Measurements from ENCODE around the gene PRKCSH.
"Not testable (repeated sequence)": the region's sequence is repeated elsewhere in the genome, so short reads cannot be mapped to it uniquely, and the experiment has no call there.

The PRKCSH gene

GRCh38 chr19:11450570-11451326, 15.3 kb downstream of the PRKCSH start:
- in situ Hi-C loops (cut with HindIII; ENCODE audit: low sequenced_read_pairs): no loop called here

DNA sequence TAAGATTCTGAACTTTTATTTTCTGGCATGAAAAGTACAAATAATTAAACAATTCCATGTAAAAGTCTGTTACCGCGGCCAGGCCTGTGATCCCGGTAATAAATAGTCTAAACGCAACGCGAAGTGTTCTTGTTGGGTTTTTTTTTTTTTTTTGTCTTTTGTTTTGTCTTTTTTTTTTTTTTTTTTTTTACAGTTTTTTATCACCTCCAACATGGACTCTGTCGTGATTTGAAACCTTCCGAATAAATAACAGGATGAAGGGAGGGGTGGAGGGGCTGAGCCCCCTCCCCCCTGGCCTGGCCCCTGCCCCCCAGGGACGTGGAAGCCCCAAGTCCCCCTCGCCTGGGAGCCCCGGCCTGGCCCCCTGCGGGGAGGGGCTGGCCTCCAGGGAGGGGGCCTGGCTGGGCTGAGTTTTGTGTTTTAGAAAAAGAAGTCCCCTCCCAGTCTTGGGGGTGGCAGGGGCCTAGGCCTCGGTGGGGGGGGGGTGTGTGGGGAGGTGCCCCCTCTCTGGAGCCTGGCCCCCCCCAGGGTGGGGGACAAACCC, 16.0 kb downstream of the PRKCSH start:
- in situ Hi-C loops (cut with HindIII; ENCODE audit: low sequenced_read_pairs): no loop called here

DNA sequence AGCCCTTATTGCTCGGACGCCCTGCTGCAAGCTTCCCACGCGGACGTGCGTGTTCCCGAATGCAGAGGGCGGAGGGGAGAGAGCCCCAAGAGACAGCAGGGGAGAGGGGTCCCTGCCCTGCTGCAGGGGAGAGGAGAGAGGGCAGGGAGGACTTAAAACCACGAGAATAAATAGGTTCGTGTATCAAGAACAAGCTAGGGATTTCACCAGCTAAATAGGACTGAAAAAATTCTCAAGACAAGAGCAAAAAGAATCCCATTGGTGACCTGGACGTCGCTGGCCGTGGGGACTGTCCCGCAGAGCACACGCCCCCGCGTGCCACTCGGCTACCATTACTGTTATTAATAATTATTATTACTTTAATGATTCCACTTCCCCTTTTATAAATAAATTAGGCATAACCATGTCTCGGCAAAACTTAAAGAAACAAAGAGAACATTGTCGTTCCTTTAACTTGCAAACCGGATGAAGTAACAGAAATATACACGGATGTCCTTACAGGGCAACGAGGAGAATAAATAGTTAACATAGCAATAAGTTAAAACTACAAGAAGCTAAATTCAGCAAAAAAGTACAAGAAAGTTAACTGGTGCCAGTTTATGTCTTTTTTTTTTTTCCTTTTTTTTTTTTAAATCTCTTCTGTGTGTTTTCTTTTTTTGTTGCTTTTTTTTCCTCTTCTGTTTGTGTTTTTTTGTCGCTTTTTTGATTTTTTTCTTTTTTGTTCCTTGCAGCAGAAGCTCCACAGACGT, 16.6 kb downstream of the PRKCSH start:
- in situ Hi-C loops (cut with HindIII; ENCODE audit: low sequenced_read_pairs): no loop called here

DNA sequence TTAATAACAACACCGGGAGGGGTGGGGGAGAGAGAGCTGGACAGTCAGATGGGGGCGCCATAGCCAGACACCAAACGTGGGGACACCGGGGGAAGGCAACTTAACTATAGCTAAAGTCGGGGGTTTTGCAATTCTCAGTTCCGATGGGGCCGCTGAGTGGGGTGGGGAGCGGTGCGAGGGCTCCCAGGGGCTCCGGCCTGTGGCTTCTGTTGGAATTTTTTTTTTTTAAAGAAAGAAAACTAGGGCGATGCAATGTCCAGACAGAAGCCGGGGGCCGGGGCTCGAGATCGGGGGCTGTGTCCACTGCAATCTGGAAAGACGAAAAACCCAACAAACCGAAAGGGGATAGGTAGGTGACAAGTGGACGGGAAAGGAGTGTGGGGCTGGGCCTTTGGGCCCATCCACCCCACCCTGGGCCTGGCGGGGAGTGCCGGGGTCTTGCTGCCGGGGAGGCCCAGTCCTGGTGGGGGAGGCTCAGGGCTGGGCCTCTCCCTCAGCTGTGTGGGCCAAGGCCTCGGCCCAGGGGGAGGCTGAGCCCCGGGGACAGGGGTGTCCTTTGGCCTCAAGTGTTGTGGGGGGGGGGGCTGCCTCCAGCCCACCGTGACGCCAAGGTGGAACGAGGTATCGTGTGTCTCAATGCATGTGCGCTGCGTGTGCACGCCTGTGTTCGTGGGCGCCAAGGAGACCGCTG, 17.3 kb downstream of the PRKCSH start:
- in situ Hi-C loops (cut with HindIII; ENCODE audit: low sequenced_read_pairs): no loop called here

- in situ Hi-C loops (cut with HindIII; ENCODE audit: low sequenced_read_pairs): no loop called here
These were observed 18.3 kb downstream of the PRKCSH start for GRCh38 chr19:11453468-11454341.

- in situ Hi-C loops (cut with HindIII; ENCODE audit: low sequenced_read_pairs): not testable (repeated sequence)
These were observed 19.8 kb downstream of the PRKCSH start for GRCh38 chr19:11455233-11455554.

DNA sequence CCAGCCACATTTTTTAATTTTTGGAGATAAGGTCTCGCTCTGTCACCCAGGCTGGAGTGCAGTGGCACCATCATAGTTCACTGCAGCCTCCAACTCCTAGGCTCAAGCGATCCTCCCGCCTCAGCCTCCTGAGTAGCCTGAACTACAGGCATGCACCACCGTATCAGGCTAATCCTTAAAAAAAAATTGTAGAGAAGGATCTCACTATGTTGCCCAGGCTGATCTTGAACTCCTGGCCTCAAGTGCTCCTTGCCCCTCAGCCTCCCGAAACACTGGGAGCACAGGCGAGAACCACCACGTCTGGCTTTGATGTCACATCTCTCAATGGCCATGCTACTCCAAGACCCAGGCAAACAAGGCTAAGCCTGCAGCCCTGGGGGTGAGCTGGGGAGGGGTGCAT, 21.2 kb downstream of the PRKCSH start:
- in situ Hi-C loops (cut with HindIII; ENCODE audit: low sequenced_read_pairs): no loop called here

- in situ Hi-C loops (cut with HindIII; ENCODE audit: low sequenced_read_pairs): no loop called here
These were observed 21.7 kb downstream of the PRKCSH start for GRCh38 chr19:11457115-11457514.

DNA sequence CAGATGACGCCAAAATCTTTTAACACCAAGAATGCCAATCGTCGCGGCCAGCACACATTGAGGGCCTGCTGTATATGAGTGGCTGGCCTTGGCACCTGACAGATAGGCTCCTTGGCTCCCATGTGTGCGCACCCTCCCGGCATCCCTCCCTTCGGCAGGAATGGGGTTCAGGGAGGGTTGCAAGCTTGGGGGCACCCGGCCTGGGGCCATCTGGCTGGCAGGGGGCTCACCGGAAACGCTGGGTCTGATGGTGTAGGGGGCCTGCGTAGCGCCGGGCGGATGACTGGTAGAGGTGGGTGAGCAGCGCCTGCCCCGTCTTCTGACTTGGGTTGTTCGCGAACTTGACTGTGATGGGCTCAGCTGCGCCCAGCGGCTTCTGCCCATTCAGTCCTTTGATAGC, 22.4 kb downstream of the PRKCSH start:
- in situ Hi-C loops (cut with HindIII; ENCODE audit: low sequenced_read_pairs): no loop called here

GRCh38 chr19:11458236-11458900, 22.9 kb downstream of the PRKCSH start:
- in situ Hi-C loops (cut with HindIII; ENCODE audit: low sequenced_read_pairs): no loop called here

DNA sequence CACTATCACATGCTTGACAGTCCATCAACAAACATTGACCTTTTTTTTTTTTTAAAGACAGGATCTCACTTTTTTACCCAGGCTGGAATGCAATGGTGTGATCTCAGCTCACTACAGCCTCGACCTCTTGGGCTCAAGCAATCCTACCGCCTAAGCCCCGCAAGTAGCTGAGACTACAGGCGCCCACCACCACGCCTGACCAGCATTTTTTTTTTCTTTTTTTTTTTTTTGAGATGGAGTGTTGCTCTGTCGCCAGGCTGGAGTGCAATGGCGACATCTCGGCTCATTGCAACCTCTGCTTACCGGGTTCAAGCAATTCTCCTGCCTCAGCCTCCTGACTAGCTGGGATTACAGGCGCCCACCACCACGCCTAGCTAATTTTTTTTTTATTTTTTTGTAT, 23.5 kb downstream of the PRKCSH start:
- in situ Hi-C loops (cut with HindIII; ENCODE audit: low sequenced_read_pairs): not testable (repeated sequence)

DNA sequence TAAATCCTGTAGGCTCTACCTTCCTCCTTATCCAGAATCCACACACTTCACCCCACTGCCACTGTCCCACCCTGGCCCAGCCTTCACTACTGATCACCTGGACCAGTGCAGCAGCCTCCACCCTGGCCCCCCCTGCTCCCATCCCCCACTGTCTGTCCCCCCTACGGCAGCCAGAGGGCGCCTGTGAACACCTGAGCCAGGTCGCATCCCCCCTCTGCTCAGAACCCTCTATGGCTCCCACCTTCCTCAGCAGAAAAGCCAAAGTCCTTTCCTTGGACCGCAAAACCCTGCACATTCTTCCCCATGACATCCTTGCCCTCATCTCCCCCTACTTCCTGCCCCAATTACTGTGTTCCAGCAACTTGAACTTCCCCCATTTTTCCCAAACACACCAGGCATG, 24.8 kb downstream of the PRKCSH start:
- in situ Hi-C loops (cut with HindIII; ENCODE audit: low sequenced_read_pairs): no loop called here

GRCh38 chr19:11461453-11461852, 26.0 kb downstream of the PRKCSH start:
- in situ Hi-C loops (cut with HindIII; ENCODE audit: low sequenced_read_pairs): no loop called here

- in situ Hi-C loops (cut with HindIII; ENCODE audit: low sequenced_read_pairs): no loop called here
These were observed 28.0 kb downstream of the PRKCSH start for GRCh38 chr19:11463391-11463790.

DNA sequence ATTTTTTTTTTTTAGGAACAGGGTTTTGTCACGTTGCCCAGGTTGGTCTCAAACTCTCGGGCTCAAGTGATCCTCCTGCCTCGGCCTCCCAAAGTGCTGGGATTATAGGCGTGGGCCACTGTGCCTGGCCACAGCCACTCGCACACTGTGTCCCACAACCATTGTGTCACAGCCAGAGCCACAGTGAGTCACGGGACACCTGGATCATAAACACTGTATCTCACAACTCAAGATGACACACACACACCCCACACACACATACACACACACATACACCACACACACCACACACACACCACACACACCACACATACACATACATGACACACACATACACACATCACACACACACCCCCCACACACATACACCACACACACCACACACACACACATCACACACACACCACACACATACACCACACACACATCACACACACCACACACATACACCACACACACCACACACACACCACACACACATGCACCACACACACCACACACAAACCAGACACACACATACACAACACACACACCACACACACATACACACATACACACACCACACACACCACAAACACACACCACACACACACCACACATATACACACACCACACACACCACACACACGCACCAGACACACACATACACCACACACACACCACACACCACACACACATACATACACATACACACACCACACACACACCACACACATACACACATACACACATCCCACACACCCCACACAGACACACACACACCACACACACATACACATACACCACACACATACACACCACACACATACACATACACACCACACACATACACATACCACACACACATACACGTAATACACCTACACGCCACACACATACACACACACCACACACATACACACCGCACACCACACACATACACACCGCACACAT, 29.2 kb downstream of the PRKCSH start:
- in situ Hi-C loops (cut with HindIII; ENCODE audit: low sequenced_read_pairs): no loop called here

DNA sequence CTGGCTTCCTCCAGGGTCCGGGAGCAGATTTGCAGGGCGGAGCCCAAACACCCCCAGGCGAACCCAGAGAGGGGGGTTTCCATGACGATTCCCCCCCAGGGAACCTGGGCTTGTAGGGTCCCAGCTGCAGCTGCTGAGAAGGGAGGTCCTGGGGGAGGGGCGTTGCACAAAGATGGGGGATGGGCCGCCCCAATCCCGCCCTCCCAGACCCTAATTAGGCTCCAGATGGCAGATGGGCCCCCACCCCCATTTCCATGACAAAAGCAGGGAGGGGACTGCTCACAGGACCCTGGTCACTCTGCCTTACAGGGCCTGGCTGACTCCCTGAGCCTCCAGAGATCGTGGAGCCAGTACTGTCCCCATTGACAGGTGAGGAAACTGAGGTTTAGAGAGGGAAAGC, 30.2 kb downstream of the PRKCSH start:
- in situ Hi-C loops (cut with HindIII; ENCODE audit: low sequenced_read_pairs): no loop called here

GRCh38 chr19:11468266-11468845, 32.9 kb downstream of the PRKCSH start:
- in situ Hi-C loops (cut with HindIII; ENCODE audit: low sequenced_read_pairs): not testable (repeated sequence)

DNA sequence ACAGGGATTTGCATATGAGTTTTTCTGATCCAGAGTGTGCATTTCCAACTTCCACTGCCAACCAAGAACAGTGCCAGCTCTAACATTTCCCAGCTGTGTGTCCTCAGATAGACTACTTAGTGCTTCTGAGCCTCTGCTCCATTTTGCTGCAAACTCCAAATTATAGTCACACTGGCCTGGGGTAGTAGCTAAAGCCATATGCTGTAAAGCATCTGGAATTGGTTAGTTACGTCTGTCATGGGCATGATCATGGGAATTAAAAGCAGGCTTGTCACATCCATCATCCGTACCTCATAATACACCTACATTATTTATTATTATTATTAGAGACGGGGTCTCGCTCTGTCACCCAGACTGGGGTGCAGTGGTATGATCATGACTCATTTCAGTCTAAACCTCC, 38.3 kb downstream of the PRKCSH start:
- in situ Hi-C loops (cut with HindIII; ENCODE audit: low sequenced_read_pairs): no loop called here

- in situ Hi-C loops (cut with HindIII; ENCODE audit: low sequenced_read_pairs): not testable (repeated sequence)
These were observed 39.9 kb downstream of the PRKCSH start for GRCh38 chr19:11475343-11475742.
